ENCODE results near the gene NHLRC4. TPM values are rescaled to one million over a fixed set of nuclear protein-coding genes. Genes with fewer than 3 reads are reported as not detected.
"Not testable (repeated sequence)": the region's sequence is repeated elsewhere in the genome, so short reads cannot be mapped to it uniquely, and the experiment has no call there.

The NHLRC4 gene
- total RNA-seq, 1 donor from 2014 or later: 1.0 TPM

DNA sequence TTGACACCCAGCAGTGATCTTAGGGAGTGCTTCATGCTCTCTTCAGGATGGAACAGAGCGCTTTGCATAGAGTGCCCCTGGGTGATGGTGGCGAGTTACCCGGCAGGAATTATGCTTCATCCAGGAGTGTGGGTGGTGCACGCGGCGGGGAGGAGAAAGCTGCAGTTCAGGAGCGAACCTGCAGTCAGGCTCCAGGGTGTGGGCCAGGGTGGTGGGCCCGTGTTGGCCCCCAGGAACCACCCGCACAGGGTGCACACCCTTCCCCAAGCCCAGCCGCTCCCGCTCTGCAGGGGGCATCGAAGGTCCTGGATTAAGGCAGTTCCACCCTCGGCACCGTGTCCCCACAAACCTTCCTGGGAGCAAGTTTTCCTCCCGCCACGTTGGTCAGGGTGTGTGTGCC is 27.0 kb downstream of the NHLRC4 start:
- no peak overlapping the region for H3K27ac Mint-ChIP-seq
- H3K27me3 Mint-ChIP-seq: no peaks in the 10 kb centered on the region
- TF ChIP-seq, protein P1, sequence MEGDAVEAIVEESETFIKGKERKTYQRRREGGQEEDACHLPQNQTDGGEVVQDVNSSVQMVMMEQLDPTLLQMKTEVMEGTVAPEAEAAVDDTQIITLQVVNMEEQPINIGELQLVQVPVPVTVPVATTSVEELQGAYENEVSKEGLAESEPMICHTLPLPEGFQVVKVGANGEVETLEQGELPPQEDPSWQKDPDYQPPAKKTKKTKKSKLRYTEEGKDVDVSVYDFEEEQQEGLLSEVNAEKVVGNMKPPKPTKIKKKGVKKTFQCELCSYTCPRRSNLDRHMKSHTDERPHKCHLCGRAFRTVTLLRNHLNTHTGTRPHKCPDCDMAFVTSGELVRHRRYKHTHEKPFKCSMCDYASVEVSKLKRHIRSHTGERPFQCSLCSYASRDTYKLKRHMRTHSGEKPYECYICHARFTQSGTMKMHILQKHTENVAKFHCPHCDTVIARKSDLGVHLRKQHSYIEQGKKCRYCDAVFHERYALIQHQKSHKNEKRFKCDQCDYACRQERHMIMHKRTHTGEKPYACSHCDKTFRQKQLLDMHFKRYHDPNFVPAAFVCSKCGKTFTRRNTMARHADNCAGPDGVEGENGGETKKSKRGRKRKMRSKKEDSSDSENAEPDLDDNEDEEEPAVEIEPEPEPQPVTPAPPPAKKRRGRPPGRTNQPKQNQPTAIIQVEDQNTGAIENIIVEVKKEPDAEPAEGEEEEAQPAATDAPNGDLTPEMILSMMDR (IDR thresholded peaks at IDR 0.05): no peak
- intact Hi-C loops (cut with micrococcal nuclease): no loop called here
- no peaks in the 10 kb centered on the region for H3K9me3 Mint-ChIP-seq
- H3K36me3 Mint-ChIP-seq (ENCODE audit: low read depth): peaks cover 16% of the 10 kb centered on the region
- POLR2A ChIA-PET: no interaction called here
- peaks cover 28% of the 10 kb centered on the region for H3K4me1 Mint-ChIP-seq
- CTCF ChIA-PET: no interaction called here
- DNase-seq: no peak
- H3K4me3 Mint-ChIP-seq: peak overlapping the region; percentile 20
- ATAC-seq (ENCODE audit: low read depth): no peak

DNA sequence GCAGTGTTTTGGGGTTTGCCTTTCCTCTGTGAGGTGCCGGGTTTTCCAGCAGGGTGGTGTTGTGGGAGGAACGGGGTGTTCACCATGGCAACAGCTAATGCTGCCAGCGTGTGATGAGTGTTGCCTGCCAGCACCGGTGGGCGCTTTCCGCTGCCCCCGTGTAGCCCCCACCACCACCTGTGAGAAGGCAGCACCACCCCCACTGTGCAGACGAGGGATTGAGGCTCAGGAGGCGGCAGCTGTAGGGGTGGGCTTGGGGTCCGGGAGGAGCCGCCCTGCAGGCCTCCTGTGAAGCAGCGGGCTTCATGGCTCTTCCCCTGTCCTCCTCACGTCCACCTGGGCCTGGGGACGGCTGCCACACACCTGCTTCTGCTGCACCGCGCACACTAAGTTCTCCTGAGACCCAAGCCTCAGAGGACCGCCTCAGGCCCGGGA is 28.3 kb downstream of the NHLRC4 start:
- ATAC-seq (ENCODE audit: low read depth): no peak

DNA sequence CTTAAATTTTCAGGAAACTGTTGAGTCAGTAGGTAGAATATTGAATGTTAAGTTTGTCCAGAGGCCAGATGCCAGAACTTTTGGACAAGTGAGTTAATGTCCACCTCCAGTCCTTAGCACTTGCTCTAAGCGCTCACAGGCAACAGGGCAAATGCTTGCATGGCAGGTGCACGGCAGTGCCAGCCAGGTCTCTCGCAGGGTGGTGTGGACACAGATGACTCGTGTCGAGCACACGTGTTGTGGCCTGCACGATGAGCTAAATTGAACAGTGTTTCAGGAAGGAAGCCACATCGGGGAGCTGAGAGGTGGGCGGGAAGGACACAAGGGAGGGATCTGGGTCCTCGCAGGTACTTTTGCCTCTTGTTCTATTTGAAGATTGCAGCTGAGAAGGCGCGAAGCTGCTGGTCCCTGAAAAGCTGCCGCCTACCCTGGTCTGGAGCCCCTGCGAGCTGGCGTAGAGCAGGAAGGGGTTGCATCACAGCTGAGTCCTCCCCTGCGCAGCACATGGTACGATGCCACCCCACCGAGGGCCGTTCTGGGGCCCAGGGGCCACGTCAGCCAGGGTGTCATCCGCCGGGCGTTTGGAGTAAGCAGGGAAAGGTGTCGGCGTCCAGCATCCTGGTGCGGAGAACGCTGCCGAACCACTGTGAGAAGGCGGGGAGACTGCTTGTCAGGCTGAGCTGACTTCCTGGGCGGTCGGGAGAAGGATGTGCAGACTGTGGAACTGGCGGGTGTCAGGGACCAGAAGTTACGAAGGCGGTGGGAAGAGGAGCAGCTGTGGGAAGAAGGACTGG is 29.3 kb downstream of the NHLRC4 start:
- Mint-ChIP-seq H3K9me3 (no peaks in the 10 kb centered on the region), H3K36me3 (ENCODE audit: low read depth) (peaks cover 12% of the 10 kb centered on the region), H3K4me1 (peaks cover 21% of the 10 kb centered on the region), H3K27ac (no peak overlapping the region), H3K27me3 (no peaks in the 10 kb centered on the region), H3K4me3 (no peak overlapping the region)
- ChIA-PET CTCF (no interaction called here), POLR2A (no interaction called here)
- no peak for DNase-seq
- intact Hi-C loops (cut with micrococcal nuclease): no loop called here
- ATAC-seq (ENCODE audit: low read depth): no peak
- TF ChIP-seq, protein P1 (IDR thresholded peaks at IDR 0.05): no peak

More for the DNA sequence above, 28.3 kb downstream of the NHLRC4 start:
- no peak overlapping the region for H3K4me3 Mint-ChIP-seq
- TF ChIP-seq, protein P1 (IDR thresholded peaks at IDR 0.05): no peak
- ChIA-PET CTCF (no interaction called here), POLR2A (no interaction called here)
- DNase-seq: no peak
- H3K9me3 Mint-ChIP-seq: no peaks in the 10 kb centered on the region
- peaks cover 12% of the 10 kb centered on the region for H3K36me3 Mint-ChIP-seq (ENCODE audit: low read depth)
- intact Hi-C loops (cut with micrococcal nuclease): no loop called here
- peaks cover 28% of the 10 kb centered on the region for H3K4me1 Mint-ChIP-seq
- H3K27me3 Mint-ChIP-seq: no peaks in the 10 kb centered on the region
- H3K27ac Mint-ChIP-seq: no peak overlapping the region

DNA sequence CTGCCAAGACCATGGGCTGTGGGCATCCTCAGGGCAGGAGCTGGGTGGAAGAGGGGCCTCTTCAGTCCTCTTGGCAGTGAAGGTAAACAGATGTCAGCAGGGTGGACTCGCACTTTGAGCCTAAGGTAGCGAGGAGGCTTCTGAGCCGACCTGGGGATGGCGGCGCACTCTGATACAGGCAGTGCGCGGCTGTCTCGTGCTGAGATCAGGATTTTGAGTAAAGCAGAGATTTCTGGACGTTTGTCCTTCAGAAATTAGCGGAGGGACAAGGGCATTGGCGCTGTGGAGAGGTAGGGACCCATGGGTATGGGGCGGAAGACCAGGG is 29.9 kb downstream of the NHLRC4 start:
- CTCF ChIA-PET: no interaction called here
- Mint-ChIP-seq H3K27me3 (no peaks in the 10 kb centered on the region), H3K9me3 (no peaks in the 10 kb centered on the region), H3K36me3 (ENCODE audit: low read depth) (peaks cover 12% of the 10 kb centered on the region), H3K4me3 (no peak overlapping the region), H3K27ac (no peak overlapping the region), H3K4me1 (peaks cover 19% of the 10 kb centered on the region)
- intact Hi-C loops (cut with micrococcal nuclease): no loop called here
- POLR2A ChIA-PET: no interaction called here
- DNase-seq (no peak), ATAC-seq (ENCODE audit: low read depth) (no peak)
- TF ChIP-seq, protein P1 (IDR thresholded peaks at IDR 0.05): no peak

DNA sequence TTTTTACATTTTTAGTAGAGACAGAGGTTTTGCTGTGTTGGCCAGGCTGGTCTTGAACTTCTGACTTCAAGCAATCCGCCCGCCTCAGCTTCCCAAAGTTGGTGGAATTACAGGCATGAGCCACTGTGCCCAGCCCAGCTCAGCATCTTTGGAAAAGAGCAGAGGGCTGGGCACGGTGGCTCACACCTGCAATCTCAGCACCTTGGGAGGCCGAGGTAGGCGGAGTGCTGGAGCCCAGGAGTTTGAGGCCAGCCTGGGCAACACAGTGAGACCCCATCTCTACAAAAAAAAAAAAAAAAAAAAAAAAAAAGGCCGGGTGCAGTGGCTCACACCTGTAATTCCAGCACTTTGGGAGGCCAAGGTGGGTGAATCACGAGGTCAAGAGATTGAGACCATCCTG is 30.9 kb downstream of the NHLRC4 start:
- H3K4me3 Mint-ChIP-seq; H3K27ac Mint-ChIP-seq; CTCF ChIA-PET; H3K27me3 Mint-ChIP-seq; H3K9me3 Mint-ChIP-seq; ATAC-seq (ENCODE audit: low read depth); DNase-seq; intact Hi-C loops (cut with micrococcal nuclease): not testable (repeated sequence)
- POLR2A ChIA-PET: interaction anchor here (0.6 kb wide), 1 partner anchor 359 kb away, joined by 6 read pairs; no protein-coding TSS in a partner anchor
- H3K4me1 Mint-ChIP-seq: peaks cover 11% of the 10 kb centered on the region
- H3K36me3 Mint-ChIP-seq (ENCODE audit: low read depth): peaks cover 12% of the 10 kb centered on the region

Measured in activated B cell treated with CpG ODN at 0.5 μM for 24 hours (primary cell).